PC-9 (cell line): ENCODE data around the gene CAPZB.

Experiments used
- EZH2 ChIP-seq: fragments of 200-600 bp; sonication (generic); IDR thresholded peaks from 2 replicates; pipeline ENCODE4 v1.8.0; 2017; ENCODE audit warnings: antibody characterized with exemption, low read depth
- TF ChIP-seq, protein P1 (sequence below): fragments of 200-600 bp; sonication (generic); conservative IDR thresholded peaks from 2 replicates; pipeline ENCODE4 v1.6.1; 2017; ENCODE audit warnings: mixed run types, antibody characterized with exemption, mild to moderate bottlenecking, moderate library complexity

- TF ChIP-seq, protein P1, sequence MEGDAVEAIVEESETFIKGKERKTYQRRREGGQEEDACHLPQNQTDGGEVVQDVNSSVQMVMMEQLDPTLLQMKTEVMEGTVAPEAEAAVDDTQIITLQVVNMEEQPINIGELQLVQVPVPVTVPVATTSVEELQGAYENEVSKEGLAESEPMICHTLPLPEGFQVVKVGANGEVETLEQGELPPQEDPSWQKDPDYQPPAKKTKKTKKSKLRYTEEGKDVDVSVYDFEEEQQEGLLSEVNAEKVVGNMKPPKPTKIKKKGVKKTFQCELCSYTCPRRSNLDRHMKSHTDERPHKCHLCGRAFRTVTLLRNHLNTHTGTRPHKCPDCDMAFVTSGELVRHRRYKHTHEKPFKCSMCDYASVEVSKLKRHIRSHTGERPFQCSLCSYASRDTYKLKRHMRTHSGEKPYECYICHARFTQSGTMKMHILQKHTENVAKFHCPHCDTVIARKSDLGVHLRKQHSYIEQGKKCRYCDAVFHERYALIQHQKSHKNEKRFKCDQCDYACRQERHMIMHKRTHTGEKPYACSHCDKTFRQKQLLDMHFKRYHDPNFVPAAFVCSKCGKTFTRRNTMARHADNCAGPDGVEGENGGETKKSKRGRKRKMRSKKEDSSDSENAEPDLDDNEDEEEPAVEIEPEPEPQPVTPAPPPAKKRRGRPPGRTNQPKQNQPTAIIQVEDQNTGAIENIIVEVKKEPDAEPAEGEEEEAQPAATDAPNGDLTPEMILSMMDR = no peak
- TF ChIP-seq EZH2 = no peak
Measured at GRCh38 chr1:19483261-19483660, 2.1 kb downstream of the CAPZB start.
